Mesendoderm (in vitro differentiated cells): Measurements from ENCODE around the gene TBC1D10A. TPM values are rescaled to one million over a fixed set of nuclear protein-coding genes. Genes with fewer than 3 reads are reported as not detected.

Experiments used
- DNase-seq: peaks from one replicate; pipeline ENCODE4 v3.0.0; 2013
- H2AK5ac ChIP-seq: 2 replicates; pipeline ENCODE4 v1.6.1; 2013; ENCODE audit warnings: low read length, inconsistent platforms
- H2BK120ac ChIP-seq: 2 replicates; pipeline ENCODE4 v1.6.1; 2013; ENCODE audit warnings: low read depth, mild to moderate bottlenecking, low read length, moderate library complexity, mixed read lengths
- H2BK15ac ChIP-seq: replicated peaks from 2 replicates; pipeline ENCODE4 v1.6.1; 2013; ENCODE audit warnings: low read depth, mild to moderate bottlenecking, moderate library complexity
- H2BK5ac ChIP-seq: 2 replicates; pipeline ENCODE4 v1.6.1; 2013; ENCODE audit warnings: low read length, inconsistent platforms
- H3K18ac ChIP-seq: 2 replicates; pipeline ENCODE4 v1.6.1; 2013; ENCODE audit warnings: mild to moderate bottlenecking, low read length, mixed read lengths
- H3K23ac ChIP-seq: one replicate; pipeline ENCODE4 v1.6.1; 2013; ENCODE audit warnings: low read length
- H3K27ac ChIP-seq: 2 replicates; pipeline ENCODE4 v1.5.1; 2013; ENCODE audit warnings: low read depth, mild to moderate bottlenecking, inconsistent platforms, low read length, moderate library complexity
- H3K27me3 ChIP-seq: 2 replicates; pipeline ENCODE4 v1.6.1; 2013; ENCODE audit warnings: low read length, control low read depth, mild to moderate bottlenecking, inconsistent platforms; ENCODE audit not compliant: insufficient read depth, poor library complexity
- H3K36me3 ChIP-seq: 2 replicates; pipeline ENCODE4 v1.6.1; 2013; ENCODE audit warnings: low read length, inconsistent platforms; ENCODE audit not compliant: control insufficient read depth, insufficient read depth
- H3K4ac ChIP-seq: one replicate; pipeline ENCODE4 v1.6.1; 2013; ENCODE audit warnings: low read depth, mild to moderate bottlenecking, low read length, moderate library complexity
- H3K4me1 ChIP-seq: 2 replicates; pipeline ENCODE4 v1.6.1; 2013; ENCODE audit warnings: low read depth, low read length, inconsistent platforms; ENCODE audit not compliant: control insufficient read depth
- H3K4me2 ChIP-seq: 2 replicates; pipeline ENCODE4 v1.6.1; 2013; ENCODE audit warnings: low read length
- H3K4me3 ChIP-seq: 2 replicates; pipeline ENCODE4 v1.5.1; 2013; ENCODE audit warnings: mild to moderate bottlenecking, low read length
- H3K56ac ChIP-seq: one replicate; pipeline ENCODE4 v1.6.1; 2013; ENCODE audit warnings: low read length
- H3K79me1 ChIP-seq: 2 replicates; pipeline ENCODE4 v1.6.1; 2013; ENCODE audit warnings: low read length, inconsistent platforms
- H3K79me2 ChIP-seq: 2 replicates; pipeline ENCODE4 v1.6.1; 2013; ENCODE audit warnings: mild to moderate bottlenecking, low read length; ENCODE audit not compliant: control insufficient read depth, insufficient read depth
- H3K9ac ChIP-seq: 2 replicates; pipeline ENCODE4 v1.6.1; 2013; ENCODE audit warnings: low read length, inconsistent platforms
- H4K5ac ChIP-seq: one replicate; pipeline ENCODE4 v1.6.1; 2013; ENCODE audit warnings: low read length
- H4K8ac ChIP-seq: one replicate; pipeline ENCODE4 v1.6.1; 2013; ENCODE audit warnings: low read depth, mild to moderate bottlenecking, control low read depth, low read length, moderate library complexity
- WGBS: extraction: QIAGEN DNeasy Blood & Tissue Kit; methylation state at CpG from one replicate; pipeline ENCODE4 v1.1.7; 2013; ENCODE audit warnings: low lambda C conversion rate, missing lambda C conversion rate; ENCODE audit not compliant: insufficient coverage; ENCODE audit errors: extremely low coverage; 5-methylcytosine and 5-hydroxymethylcytosine counted together
- polyA plus RNA-seq, 2 experiments: library from polyadenylated mRNA; stranded (reverse); fragments of 200-250 nt; gene quantifications; one replicate each; pipeline ENCODE4 v1.2.3, GENCODE V29; 2013

The TBC1D10A gene, protein sequence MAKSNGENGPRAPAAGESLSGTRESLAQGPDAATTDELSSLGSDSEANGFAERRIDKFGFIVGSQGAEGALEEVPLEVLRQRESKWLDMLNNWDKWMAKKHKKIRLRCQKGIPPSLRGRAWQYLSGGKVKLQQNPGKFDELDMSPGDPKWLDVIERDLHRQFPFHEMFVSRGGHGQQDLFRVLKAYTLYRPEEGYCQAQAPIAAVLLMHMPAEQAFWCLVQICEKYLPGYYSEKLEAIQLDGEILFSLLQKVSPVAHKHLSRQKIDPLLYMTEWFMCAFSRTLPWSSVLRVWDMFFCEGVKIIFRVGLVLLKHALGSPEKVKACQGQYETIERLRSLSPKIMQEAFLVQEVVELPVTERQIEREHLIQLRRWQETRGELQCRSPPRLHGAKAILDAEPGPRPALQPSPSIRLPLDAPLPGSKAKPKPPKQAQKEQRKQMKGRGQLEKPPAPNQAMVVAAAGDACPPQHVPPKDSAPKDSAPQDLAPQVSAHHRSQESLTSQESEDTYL
- polyA plus RNA-seq (2013, experiment 1 of 2), result 2.7 TPM
- 2.6 TPM for polyA plus RNA-seq (2013, experiment 2 of 2)

GRCh38 chr22:30326706-30327362, at the start of gene TBC1D10A:
TSS of gene TBC1D10A (minus strand) at chr22:30326941. CDS start at chr22:30326881, 60 bp downstream.
- Histone ChIP-seq H3K4me2 (peak within 1 kb of the TSS; percentile 77), H3K18ac (peak within 1 kb of the TSS; percentile 71), H2BK15ac (no peak within 1 kb of the TSS), H4K5ac (no peak within 1 kb of the TSS), H3K4me3 (peak within 1 kb of the TSS; percentile 80), H3K56ac (peak within 1 kb of the TSS; percentile 90), H3K9ac (peak within 1 kb of the TSS; percentile 88), H3K79me1 (no peaks in the 10 kb centered on the region), H2BK120ac (no peak within 1 kb of the TSS), H3K79me2 (no peaks in the 10 kb centered on the region), H2BK5ac (no peak within 1 kb of the TSS), H3K4me1 (no peaks in the 10 kb centered on the region), H3K27ac (peak within 1 kb of the TSS; percentile 31), H3K4ac (peak within 1 kb of the TSS; percentile 38), H4K8ac (no peak within 1 kb of the TSS), H3K23ac (no peak within 1 kb of the TSS), H3K27me3 (no peaks in the 10 kb centered on the region), H3K36me3 (no peaks in the 10 kb centered on the region), H2AK5ac (no peak within 1 kb of the TSS)
- WGBS, result no CpG with 5 or more reads among the region's 69 CpGs
- peak; percentile 97 for DNase-seq

DNA sequence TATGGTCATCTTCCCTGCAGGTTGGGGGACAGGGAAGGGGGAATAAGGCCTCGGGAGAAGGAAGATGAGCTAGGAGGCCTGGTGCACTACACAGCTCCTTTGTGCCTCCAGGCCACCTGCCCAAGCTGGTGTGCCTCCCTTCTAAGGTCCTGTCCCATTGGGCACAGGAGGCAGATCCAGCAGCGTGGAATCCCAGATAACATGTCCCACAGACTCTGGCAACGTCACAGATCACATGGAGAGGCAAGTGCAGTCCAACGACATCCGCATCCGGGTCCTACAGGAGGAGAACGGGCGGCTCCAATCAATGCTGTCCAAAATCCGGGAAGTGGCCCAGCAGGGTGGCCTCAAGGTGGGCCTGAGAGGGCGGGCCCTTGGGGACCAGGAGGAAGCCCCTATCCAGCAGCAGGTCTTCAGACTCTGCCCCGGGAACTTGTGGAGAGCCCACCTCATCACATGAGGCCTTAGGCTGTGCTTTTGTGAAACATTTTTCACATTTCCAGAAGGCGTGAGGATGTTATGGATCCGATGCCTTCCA, 48.6 kb upstream of the TBC1D10A start:
- Histone ChIP-seq H3K23ac (no peak overlapping the region), H3K4me1 (no peaks in the 10 kb centered on the region), H3K4ac (no peak overlapping the region), H2AK5ac (no peak overlapping the region), H2BK15ac (no peak overlapping the region), H3K79me2 (no peaks in the 10 kb centered on the region), H3K4me2 (no peak overlapping the region), H2BK5ac (no peak overlapping the region), H3K79me1 (no peaks in the 10 kb centered on the region), H3K56ac (no peak overlapping the region), H3K9ac (no peak overlapping the region), H3K36me3 (peaks cover 2% of the 10 kb centered on the region), H4K8ac (no peak overlapping the region), H3K4me3 (no peak overlapping the region), H3K18ac (no peak overlapping the region), H2BK120ac (no peak overlapping the region), H3K27me3 (no peaks in the 10 kb centered on the region), H3K27ac (no peak overlapping the region), H4K5ac (no peak overlapping the region)
- WGBS, result no CpG with 5 or more reads among the region's 13 CpGs
- DNase-seq, result no peak

DNA sequence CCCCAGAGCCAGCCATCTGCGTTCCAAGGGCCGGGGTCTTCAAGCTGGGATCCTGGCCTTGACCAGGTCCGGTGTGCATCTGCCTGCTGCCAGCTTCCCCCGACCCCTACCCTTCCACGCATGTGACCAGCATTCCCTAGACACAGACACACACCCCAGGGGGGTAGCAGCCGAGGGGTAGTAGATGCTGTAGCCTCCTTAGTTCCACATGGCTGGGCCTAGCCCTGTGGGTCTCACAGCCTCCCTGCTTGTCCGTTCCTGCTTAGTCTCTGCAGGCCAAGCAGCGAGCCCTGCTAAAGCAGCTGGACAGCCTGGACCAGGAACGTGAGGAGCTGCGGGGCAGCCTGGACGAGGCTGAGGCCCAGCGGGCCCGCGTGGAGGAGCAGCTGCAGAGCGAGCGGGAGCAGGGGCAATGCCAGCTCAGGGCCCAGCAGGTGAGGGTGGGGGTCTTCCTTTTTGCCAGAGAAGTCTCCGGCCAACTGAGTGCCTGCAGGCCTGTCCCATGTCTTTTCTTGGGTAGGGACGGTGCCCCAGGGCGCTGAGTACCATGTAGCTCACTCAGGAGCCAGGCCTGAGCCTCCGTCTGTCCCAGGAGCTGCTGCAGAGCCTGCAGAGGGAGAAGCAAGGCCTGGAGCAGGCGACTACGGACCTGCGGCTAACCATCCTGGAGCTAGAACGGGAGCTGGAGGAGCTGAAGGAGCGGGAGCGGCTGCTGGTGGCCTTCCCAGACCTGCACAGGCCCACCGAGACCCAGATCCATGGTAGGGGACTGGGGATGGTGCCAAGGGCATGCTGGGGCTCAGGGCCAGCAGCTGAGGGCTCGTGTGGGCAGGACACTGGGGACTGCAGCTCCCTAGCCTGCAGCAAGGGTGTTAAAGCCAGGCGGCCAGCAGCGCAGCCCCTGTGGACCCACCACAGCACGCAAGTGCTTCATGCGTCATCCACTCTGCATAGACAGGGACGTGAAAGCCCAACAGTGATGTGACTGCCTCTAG, 46.9 kb upstream of the TBC1D10A start:
- Histone ChIP-seq H3K9ac (no peak overlapping the region), H2BK5ac (no peak overlapping the region), H3K4ac (no peak overlapping the region), H3K27me3 (no peaks in the 10 kb centered on the region), H2BK15ac (no peak overlapping the region), H3K79me1 (no peaks in the 10 kb centered on the region), H2AK5ac (no peak overlapping the region), H3K79me2 (no peaks in the 10 kb centered on the region), H4K8ac (no peak overlapping the region), H3K4me3 (no peak overlapping the region), H3K36me3 (no peaks in the 10 kb centered on the region), H3K23ac (no peak overlapping the region), H3K4me1 (no peaks in the 10 kb centered on the region), H3K56ac (no peak overlapping the region), H2BK120ac (no peak overlapping the region), H4K5ac (no peak overlapping the region), H3K4me2 (no peak overlapping the region), H3K27ac (no peak overlapping the region), H3K18ac (no peak overlapping the region)
- no CpG with 5 or more reads among the region's 33 CpGs for WGBS
- DNase-seq, result no peak

GRCh38 chr22:30372915-30373314, 46.2 kb upstream of the TBC1D10A start:
- no peak overlapping the region for H4K8ac ChIP-seq
- no peak overlapping the region for H3K9ac ChIP-seq
- H3K79me2 ChIP-seq, result no peaks in the 10 kb centered on the region
- no peaks in the 10 kb centered on the region for H3K27me3 ChIP-seq
- no peak overlapping the region for H3K18ac ChIP-seq
- no peak for DNase-seq
- H4K5ac ChIP-seq, result no peak overlapping the region
- no peak overlapping the region for H2BK5ac ChIP-seq
- H2BK120ac ChIP-seq, result no peak overlapping the region
- no peaks in the 10 kb centered on the region for H3K79me1 ChIP-seq
- no peak overlapping the region for H3K4ac ChIP-seq
- H2BK15ac ChIP-seq, result no peak overlapping the region
- H3K27ac ChIP-seq, result no peak overlapping the region
- no CpG with 5 or more reads among the region's 8 CpGs for WGBS
- H3K4me3 ChIP-seq, result no peak overlapping the region
- H3K23ac ChIP-seq, result no peak overlapping the region
- H3K4me2 ChIP-seq, result no peak overlapping the region
- H3K36me3 ChIP-seq, result no peaks in the 10 kb centered on the region
- no peak overlapping the region for H2AK5ac ChIP-seq
- no peaks in the 10 kb centered on the region for H3K4me1 ChIP-seq
- H3K56ac ChIP-seq, result no peak overlapping the region

- Histone ChIP-seq H2BK15ac (no peak overlapping the region), H3K79me1 (no peaks in the 10 kb centered on the region), H3K4me3 (no peak overlapping the region), H3K27ac (no peak overlapping the region), H3K4me1 (no peaks in the 10 kb centered on the region), H3K36me3 (no peaks in the 10 kb centered on the region), H2BK120ac (no peak overlapping the region), H3K56ac (no peak overlapping the region), H3K4ac (no peak overlapping the region), H2AK5ac (no peak overlapping the region), H3K27me3 (no peaks in the 10 kb centered on the region), H2BK5ac (no peak overlapping the region), H3K9ac (no peak overlapping the region), H3K18ac (no peak overlapping the region), H4K8ac (no peak overlapping the region), H4K5ac (no peak overlapping the region), H3K79me2 (no peaks in the 10 kb centered on the region), H3K4me2 (no peak overlapping the region), H3K23ac (no peak overlapping the region)
- DNase-seq, result no peak
- WGBS, result no CpG with 5 or more reads among the region's 13 CpGs
Measured at GRCh38 chr22:30371981-30372380, 45.2 kb upstream of the TBC1D10A start.
